NCI-H146 treated with DMSO at 0.1 percent for 48 hours (cell line): Measurements from ENCODE around the gene PCDHA2.
"Not testable (repeated sequence)": the region's sequence is repeated elsewhere in the genome, so short reads cannot be mapped to it uniquely, and the experiment has no call there.

ENCODE experiments used
- DNase-seq: peaks from one replicate; lab custom pipeline; 2025; ENCODE audit not compliant: unreplicated experiment; lab: John Stamatoyannopoulos, UW

The PCDHA2 gene

DNA sequence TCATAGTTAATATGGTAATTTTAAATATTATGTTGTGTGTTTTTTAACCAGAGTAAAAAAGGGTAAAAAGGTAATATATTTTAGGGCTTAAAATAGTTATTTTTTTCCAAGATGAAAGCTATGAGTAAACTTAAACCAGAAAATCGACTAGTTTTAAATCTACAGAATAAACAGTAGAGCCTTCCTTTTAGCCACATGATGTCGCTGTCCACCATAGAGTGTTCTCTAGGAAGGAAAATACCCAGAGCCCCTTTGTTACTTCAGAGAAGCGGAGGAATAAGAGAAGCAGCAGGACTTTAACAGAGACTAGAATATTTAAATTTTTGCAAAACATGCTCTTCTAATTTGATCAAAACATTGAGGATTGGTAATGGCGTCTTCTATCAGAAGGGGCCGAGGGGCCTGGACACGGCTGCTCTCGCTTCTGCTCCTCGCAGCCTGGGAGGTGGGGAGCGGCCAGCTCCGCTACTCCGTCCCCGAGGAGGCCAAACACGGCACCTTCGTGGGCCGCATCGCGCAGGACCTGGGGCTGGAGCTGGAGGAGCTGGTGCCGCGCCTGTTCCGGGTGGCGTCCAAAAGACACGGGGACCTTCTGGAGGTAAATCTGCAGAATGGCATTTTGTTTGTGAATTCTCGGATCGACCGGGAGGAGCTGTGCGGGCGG is at the start of gene PCDHA2:
PCDHA2 (plus strand) TSS at position 258 of the 664 bp plus-strand sequence.
- no peak for DNase-seq

DNA sequence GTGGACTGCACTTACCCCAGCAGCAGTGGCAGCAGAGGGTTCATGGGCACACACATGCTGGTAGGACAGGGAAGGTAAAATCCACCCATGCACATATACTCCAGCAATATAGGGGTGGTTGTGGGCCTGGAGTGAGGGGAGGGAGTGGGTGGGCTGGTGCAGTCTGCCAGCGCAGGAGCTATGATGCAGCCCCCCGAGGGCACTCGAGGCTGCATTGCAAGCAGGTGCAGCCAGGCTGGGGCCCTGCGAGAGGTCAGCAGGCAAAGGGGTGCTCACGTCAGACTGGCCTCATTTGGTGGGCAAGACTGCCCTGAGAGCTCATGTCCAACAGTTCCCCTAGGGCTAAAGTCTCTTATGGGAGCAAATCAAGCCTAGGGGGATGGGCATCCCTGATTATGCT is 41.1 kb upstream of the PCDHA2 start:
- no peak for DNase-seq

DNA sequence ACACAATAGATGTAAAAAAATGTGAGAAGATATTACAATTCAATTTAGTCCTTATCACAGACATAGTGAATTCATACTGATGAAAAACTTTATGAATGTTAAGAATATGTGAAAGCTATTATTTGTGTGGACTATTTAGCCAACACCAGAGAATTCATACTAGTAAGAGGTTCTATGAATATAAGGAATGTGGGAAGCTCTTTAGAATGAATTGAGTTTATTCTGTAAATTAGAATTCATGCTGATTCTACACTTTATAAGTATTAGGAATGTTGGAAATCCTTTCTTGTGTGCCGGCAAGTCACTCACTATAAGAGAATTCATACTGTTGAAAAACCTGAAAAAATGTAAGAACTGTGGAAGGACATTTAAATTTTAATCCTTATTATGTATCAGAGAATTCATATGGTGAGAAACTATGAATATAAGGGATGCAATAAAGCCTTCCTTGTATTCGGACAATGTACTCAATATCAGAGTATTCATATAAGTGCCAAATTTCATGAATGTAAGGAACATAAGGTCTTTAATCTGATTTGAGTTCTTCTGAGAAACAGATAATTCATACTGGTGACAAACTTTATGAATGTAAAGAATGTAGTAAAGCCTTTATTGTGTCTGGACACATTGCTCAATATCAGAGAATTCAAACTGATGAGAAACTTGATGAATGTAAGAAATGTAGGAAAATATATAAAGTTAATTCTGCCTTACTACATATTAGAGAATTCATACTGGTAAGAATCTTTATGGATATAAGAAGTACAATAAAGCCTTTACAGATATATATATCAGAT is 30.3 kb upstream of the PCDHA2 start:
- no peak for DNase-seq

DNA sequence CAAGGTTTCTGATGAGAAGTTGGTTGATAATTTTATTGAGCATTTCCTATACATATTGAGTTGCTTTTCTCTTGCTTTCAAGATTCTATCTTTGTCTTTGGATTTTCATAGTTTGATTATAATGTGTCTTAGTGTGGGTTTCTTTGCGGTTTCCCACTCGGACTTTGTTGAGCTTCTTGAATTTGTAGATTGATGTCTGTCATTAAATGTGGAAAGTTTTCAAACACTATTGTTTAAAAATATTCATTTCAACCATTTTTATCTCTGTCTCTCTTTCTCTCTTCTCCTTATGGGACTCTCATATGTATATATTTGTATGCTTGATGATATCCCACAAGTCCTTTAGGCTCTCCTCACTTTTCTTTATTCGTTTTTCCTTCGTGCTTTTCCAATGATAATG is 27.2 kb upstream of the PCDHA2 start:
- no peak for DNase-seq

DNA sequence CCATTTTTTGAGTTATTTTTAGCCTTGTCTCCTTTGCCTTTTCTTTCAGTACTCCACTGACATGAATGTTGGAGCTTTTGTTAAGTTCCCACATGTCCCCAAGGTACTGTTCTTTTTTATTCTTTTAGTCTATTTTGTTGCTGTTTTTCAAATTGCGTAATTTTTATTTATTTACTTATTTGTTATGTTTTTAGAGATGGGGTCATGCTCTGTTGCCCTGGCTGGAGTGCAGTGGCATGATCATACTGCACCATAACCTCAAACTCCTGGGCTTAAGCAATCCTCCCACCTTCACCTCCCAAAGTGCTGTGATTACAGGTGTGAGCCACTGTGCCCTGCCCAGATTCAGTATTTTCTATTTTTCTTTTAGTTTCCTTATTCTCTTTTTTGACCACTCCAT is 14.1 kb upstream of the PCDHA2 start:
- no peak for DNase-seq

DNA sequence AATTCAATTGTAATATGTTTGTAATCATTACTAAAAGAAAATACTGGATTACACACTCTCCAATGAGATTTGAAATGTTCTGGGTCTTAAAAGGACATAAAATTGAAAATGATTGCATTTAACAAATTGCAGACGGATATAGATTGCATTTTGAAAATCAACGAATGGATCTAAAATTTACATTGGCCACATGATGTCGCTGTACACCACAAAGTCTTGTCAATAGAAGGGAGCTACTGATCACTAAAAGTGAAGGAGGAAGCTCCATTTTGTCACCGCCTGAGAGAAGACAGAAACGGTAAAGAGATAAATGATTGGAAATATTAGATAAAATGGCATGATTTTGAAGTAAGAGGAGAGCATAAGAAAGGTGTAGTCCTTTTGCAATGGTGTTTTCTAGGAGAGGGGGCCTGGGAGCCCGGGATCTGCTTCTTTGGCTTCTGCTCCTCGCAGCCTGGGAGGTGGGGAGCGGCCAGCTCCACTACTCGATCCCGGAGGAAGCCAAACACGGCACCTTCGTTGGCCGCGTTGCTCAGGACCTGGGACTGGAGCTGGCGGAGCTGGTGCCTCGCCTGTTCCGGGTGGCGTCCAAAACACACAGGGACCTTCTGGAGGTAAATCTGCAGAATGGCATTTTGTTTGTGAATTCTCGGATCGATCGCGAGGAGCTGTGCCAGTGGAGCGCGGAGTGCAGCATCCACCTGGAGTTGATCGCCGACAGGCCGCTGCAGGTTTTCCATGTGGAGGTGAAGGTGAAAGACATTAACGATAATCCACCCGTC is 8.6 kb upstream of the PCDHA2 start, which contains the start of gene PCDHA1:
PCDHA1 (plus strand) TSS at position 236 of the 782 bp plus-strand sequence.
- peak; percentile 39 for DNase-seq

DNA sequence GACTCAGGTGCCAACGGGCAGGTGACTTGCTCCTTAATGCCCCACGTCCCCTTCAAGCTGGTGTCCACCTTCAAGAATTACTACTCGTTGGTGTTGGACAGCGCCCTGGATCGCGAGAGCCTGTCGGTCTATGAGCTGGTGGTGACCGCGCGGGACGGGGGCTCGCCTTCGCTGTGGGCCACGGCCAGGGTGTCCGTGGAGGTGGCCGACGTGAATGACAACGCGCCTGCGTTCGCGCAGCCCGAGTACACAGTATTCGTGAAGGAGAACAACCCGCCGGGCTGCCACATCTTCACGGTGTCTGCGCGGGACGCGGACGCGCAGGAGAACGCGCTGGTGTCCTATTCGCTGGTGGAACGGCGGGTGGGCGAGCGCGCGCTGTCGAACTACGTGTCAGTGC is 7.2 kb upstream of the PCDHA2 start:
- not testable (repeated sequence) for DNase-seq

DNA sequence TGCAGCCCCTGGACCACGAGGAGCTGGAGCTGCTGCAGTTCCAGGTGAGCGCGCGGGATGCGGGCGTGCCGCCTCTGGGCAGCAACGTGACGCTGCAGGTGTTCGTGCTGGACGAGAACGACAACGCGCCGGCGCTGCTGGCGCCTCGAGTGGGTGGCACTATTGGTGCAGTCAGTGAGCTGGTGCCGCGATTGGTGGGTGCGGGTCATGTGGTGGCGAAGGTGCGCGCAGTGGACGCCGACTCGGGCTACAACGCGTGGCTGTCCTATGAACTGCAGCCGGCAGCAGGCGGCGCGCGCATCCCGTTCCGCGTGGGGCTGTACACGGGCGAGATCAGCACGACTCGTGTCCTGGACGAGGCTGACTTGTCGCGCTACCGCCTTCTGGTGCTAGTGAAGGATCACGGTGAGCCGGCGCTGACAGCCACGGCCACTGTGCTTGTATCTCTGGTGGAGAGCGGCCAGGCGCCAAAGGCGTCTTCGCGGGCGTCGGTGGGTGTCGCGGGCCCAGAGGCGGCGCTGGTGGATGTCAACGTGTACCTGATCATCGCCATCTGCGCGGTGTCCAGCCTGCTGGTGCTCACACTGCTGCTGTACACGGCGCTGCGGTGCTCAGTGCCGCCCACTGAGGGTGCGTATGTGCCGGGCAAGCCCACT is 6.7 kb upstream of the PCDHA2 start:
- DNase-seq: not testable (repeated sequence)

DNA sequence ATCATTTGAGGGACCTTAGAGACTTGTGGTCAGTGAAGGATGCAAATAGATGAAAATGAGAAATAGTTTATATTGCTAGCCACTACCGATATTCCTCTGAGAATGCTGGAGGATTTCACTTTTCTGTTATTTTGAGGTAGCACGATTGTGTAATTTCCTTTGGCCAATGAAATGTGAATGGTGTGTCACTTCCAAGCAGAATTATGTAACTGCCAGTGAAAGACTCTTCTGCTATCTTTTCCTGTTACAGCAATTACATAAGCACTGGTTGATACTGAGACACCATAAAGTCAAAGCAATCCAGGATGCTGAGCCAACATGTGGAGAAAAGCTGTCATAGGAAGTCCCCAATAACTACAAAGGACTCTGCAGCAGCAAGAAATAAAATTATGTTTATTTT is 3.6 kb upstream of the PCDHA2 start:
- DNase-seq: no peak

DNA sequence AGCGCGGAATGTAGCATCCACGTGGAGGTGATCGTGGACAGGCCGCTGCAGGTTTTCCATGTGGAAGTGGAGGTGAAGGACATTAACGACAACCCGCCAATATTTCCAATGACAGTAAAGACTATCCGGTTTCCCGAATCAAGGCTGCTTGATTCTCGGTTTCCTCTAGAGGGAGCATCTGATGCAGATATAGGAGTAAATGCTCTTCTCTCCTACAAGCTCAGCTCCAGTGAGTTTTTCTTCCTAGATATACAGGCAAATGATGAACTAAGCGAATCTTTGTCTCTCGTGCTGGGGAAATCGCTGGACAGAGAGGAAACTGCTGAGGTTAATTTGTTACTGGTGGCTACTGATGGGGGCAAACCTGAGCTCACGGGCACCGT is 598 bp downstream of the PCDHA2 start:
- no peak for DNase-seq

DNA sequence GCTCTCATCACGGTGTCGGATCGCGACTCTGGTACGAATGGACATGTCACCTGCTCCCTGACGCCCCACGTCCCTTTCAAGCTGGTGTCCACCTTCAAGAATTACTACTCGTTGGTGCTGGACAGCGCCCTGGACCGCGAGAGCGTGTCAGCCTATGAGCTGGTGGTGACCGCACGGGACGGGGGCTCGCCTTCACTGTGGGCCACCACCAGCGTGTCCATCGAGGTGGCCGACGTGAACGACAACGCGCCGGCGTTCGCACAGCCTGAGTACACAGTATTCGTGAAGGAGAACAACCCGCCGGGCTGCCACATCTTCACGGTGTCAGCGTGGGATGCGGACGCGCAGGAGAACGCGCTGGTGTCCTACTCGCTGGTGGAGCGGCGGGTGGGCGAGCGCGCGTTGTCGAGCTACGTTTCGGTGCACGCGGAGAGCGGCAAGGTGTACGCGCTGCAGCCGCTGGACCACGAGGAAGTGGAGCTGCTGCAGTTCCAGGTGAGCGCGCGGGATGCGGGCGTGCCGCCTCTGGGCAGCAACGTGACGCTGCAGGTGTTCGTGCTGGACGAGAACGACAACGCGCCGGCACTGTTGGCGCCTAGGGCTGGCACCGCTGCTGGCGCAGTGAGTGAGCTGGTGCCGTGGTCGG is 1.5 kb downstream of the PCDHA2 start:
- DNase-seq: not testable (repeated sequence)

DNA sequence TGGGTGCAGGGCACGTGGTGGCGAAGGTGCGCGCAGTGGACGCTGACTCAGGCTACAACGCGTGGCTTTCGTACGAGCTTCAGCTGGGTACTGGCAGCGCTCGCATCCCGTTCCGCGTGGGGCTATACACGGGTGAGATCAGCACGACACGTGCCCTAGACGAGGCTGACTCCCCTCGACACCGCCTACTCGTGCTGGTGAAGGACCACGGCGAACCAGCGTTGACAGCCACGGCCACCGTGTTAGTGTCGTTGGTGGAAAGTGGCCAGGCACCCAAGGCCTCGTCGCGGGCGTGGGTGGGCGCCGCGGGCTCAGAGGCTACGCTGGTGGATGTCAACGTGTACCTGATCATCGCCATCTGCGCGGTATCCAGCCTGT is 2.1 kb downstream of the PCDHA2 start:
- no peak for DNase-seq

DNA sequence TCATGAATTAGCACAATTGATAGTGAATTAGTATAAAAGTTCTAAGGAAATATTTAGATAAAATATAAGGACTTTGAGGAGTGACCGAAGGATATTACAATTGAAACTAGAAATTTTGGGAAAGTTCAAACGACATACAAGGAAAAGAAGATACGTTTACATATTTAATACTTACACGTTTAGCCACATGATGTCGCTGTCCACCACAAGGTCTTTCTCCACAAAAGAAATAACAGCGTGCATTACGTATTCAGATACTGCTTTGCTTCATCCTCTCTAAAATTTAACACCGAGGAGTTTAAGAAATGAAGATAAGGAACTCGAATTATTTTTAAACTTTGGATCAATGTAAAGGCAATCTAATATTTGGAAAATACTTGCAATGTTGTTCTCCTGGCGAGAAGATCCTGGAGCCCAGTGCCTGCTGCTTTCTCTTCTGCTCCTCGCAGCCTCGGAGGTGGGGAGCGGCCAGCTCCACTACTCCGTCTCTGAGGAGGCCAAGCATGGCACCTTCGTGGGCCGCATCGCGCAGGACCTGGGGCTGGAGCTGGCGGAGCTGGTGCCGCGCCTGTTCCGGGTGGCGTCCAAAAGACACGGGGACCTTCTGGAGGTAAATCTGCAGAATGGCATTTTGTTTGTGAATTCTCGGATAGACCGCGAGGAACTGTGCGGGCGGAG is 6.3 kb downstream of the PCDHA2 start, which contains the start of gene PCDHA3:
PCDHA3 (plus strand) TSS at position 242 of the 678 bp plus-strand sequence.
- DNase-seq: no peak

DNA sequence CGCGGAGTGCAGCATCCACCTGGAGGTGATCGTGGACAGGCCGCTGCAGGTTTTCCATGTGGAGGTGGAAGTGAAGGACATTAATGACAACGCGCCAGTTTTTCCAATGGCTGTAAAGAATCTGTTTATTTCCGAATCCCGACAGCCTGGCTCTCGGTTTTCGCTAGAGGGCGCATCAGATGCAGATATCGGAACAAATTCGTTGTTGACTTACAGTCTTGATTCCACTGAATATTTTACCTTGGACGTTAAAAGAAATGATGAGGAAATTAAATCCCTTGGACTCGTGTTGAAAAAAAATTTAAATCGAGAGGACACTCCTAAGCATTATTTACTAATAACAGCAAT is 6.8 kb downstream of the PCDHA2 start:
- DNase-seq: no peak

DNA sequence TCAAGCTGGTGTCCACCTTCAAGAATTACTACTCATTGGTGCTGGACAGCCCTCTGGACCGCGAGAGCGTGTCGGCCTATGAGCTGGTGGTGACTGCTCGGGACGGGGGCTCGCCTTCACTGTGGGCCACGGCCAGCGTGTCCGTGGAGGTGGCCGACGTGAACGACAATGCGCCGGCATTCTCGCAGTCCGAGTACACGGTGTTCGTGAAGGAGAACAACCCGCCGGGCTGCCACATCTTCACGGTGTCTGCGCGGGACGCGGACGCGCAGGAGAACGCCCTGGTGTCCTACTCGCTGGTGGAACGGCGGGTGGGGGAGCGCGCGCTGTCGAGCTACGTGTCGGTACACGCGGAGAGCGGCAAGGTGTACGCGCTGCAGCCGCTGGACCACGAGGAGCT is 7.7 kb downstream of the PCDHA2 start:
- DNase-seq: not testable (repeated sequence)

DNA sequence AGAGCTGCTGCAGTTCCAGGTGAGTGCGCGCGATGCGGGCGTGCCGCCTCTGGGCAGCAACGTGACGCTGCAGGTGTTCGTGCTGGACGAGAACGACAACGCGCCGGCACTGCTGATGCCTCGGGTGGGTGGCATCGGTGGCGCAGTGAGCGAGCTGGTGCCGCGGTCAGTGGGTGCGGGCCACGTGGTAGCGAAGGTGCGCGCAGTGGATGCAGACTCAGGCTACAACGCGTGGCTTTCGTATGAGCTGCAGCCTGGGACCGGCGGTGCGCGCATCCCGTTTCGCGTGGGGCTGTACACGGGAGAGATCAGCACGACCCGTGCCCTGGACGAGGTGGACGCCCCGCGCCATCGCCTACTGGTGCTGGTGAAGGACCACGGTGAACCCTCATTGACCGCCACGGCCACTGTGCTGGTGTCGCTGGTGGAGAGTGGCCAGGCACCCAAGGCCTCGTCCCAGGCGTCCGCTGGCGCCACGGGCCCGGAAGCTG is 8.2 kb downstream of the PCDHA2 start:
- DNase-seq: no peak

DNA sequence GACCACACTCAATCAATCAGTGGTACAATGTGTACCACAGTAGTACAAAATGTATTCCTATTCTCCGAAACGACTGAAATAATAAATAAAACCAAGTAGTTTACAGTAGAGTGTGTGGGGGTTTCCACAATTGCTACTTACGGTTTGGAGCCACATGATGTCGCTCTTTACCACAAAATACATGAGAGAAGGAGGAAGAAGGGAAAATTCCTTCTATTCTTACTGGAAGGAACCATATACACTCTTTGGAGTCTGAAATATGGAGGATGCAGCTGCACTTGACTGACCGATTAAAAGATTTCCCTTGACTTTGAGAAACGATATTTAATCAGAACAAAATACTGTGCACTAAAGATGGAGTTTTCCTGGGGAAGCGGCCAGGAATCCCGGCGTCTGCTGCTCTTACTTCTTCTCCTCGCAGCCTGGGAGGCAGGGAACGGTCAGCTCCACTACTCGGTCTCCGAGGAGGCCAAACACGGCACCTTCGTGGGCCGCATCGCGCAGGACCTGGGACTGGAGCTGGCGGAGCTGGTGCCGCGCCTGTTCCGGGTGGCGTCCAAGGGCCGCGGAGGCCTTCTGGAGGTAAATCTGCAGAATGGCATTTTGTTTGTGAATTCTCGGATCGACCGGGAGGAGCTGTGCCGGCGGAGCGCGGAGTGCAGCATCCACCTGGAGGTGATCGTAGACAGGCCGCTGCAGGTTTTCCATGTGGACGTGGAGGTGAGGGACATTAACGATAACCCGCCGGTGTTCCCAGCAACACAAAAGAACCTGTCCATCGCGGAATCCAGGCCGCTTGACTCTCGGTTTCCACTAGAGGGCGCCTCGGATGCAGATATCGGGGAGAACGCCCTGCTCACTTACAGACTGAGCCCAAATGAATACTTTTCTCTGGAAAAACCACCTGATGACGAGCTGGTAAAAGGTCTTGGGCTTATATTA is 12.5 kb downstream of the PCDHA2 start, which contains the start of gene PCDHA4:
PCDHA4 (plus strand) TSS at position 235 of the 942 bp plus-strand sequence.
- DNase-seq: peak; percentile 45

DNA sequence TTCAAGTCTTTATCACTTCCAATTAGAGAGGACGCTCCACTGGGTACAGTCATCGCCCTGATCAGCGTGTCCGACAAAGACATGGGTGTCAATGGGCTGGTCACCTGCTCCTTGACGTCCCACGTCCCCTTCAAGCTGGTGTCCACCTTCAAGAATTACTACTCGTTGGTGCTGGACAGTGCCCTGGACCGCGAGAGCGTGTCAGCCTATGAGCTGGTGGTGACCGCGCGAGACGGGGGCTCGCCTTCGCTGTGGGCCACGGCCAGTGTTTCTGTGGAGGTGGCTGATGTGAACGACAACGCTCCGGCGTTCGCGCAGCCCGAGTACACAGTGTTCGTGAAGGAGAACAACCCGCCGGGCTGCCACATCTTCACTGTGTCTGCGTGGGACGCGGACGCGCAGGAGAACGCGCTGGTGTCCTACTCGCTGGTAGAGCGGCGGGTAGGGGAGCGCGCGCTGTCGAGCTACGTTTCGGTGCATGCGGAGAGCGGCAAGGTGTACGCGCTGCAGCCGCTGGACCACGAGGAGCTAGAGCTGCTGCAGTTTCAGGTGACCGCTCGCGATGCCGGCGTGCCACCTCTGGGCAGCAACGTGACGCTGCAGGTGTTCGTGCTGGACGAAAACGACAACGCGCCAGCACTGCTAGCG is 13.7 kb downstream of the PCDHA2 start:
- not testable (repeated sequence) for DNase-seq
